Non-pigmented ciliary epithelial cell (primary cell): ENCODE data around the gene SPRN.
"Not testable (repeated sequence)": the region's sequence is repeated elsewhere in the genome, so short reads cannot be mapped to it uniquely, and the experiment has no call there.

Experiments
- DNase-seq: peaks from one replicate; pipeline ENCODE4 v3.0.0-alpha.2; 2010; ENCODE audit warnings: low read depth

The SPRN gene

GRCh38 chr10:133456041-133456951 lies 31.9 kb upstream of the SPRN start:
- DNase-seq: no peak

GRCh38 chr10:133455611-133456031 lies 31.2 kb upstream of the SPRN start:
- DNase-seq: no peak

- no peak for DNase-seq
Measured at GRCh38 chr10:133455196-133455595, 30.8 kb upstream of the SPRN start.

GRCh38 chr10:133454204-133454893 lies 29.9 kb upstream of the SPRN start:
- no peak for DNase-seq

- no peak for DNase-seq
Measured at GRCh38 chr10:133453516-133454203, 29.2 kb upstream of the SPRN start, which contains the start of gene SCART1. TSS of gene SCART1 (plus strand) at chr10:133453945. CDS start at chr10:133453998, 53 bp downstream.

GRCh38 chr10:133452453-133452852 lies 28.0 kb upstream of the SPRN start:
- DNase-seq: no peak

GRCh38 chr10:133451346-133451745 lies 26.9 kb upstream of the SPRN start:
- DNase-seq: no peak

GRCh38 chr10:133448120-133448519 lies 23.7 kb upstream of the SPRN start:
- DNase-seq: no peak

GRCh38 chr10:133446979-133447378 lies 22.6 kb upstream of the SPRN start:
- DNase-seq: no peak

GRCh38 chr10:133445751-133446708 lies 21.6 kb upstream of the SPRN start:
- no peak for DNase-seq

- no peak for DNase-seq
Measured at GRCh38 chr10:133445268-133445732, 20.9 kb upstream of the SPRN start.

- DNase-seq: no peak
Measured at GRCh38 chr10:133444342-133445267, 20.2 kb upstream of the SPRN start.

- no peak for DNase-seq
Measured at GRCh38 chr10:133442967-133443924, 18.8 kb upstream of the SPRN start.

GRCh38 chr10:133442191-133442966 lies 18.0 kb upstream of the SPRN start:
- no peak for DNase-seq

GRCh38 chr10:133441780-133442179 lies 17.4 kb upstream of the SPRN start:
- DNase-seq: no peak

GRCh38 chr10:133441356-133441755 lies 16.9 kb upstream of the SPRN start:
- not testable (repeated sequence) for DNase-seq

GRCh38 chr10:133440633-133441285 lies 16.3 kb upstream of the SPRN start:
- DNase-seq: no peak
